ENCODE results near the gene EEF1AKMT2.
A peak's percentile ranks its signal among the peaks of the same experiment; 100 is the strongest.

The EEF1AKMT2 gene

DNA sequence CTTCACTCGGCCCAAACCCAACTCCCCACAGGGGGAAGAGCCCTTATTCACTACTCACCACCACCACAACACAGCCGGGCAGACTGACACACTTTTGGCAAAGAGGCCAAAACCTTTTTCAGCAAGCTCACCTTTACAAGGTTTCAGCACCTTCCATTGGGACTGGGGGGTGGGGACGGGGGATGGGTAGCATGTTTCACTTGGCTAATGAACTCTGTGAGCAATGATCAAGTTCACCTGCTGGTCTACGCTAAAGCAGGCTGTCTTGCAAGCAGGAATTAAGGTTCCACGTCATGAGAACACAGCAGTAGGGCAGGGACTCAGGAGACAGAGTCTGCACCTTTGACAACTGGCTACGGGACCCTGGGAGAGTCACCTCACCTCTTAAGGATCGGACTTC, 54.5 kb downstream of the EEF1AKMT2 start:
- no peak for DNase-seq (ENCODE audit: low read depth)

DNA sequence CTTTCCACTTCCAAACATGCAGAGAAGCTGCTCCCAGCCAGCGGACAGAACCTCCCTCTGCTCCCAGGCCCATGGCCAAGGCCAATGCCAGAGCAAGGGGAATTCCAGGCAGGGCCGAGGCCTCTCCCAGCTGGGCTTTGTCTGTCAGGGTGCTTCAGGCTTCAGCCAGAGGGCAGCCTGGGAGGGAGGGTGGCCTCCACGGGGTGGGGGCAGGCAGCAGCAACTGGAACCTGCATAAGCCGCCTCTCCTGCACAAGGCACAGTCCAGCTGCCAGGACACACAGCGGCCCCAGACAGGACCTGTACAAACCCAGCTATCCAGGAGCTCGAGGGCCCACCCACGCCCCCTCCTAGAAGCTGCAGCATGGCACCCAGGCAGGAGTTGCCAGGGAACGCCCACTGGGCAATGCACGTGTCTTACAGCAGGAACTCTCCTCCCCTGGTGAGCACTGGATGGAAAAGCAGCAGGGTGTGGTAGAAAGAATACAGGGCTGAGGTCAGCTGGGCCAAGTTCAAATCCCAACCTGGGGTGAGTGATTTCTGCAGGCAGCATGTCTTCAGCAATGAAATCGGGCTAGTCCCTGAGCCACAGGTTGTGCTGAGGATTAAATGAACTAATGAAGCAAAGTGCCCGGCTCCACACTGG, 55.1 kb downstream of the EEF1AKMT2 start:
- DNase-seq (ENCODE audit: low read depth): no peak

DNA sequence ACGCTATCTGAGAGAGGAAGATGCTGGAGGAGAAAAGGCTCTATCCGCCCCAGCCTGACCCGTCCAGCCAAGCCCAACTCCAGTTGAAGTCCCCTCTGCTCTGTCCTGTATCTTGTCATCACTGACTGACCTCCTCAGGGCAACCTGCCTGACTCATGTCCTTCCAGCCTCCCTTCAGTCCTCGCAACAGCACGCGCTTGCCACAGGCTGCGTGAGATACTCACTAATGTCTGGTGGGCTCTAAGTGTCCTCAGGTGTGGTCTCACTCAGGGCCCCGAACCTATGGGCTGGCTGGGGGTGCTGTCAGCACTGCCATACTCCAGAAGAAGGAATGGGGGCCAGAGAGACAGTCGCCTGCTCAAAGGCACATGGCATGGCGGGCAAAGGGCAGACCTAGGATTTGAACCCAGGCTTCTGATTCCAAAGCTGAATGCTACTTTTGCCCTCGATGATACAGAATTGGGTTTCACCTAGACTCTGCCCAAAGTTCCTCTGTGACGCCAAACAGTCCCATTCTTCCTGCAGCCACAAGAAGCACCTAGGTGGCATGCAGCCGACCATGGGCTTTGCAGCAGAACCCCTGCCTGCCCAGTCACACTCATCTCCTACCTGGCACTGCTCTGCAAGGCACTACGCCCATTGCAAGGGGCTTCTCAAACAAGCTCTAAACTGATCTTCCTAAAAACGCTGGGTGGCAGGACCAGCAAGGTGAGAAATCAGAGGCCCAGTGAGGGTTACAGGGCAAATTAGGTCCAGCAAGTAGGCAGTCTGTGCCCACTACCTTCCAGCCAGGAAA, 56.0 kb downstream of the EEF1AKMT2 start:
- DNase-seq (ENCODE audit: low read depth): no peak

DNA sequence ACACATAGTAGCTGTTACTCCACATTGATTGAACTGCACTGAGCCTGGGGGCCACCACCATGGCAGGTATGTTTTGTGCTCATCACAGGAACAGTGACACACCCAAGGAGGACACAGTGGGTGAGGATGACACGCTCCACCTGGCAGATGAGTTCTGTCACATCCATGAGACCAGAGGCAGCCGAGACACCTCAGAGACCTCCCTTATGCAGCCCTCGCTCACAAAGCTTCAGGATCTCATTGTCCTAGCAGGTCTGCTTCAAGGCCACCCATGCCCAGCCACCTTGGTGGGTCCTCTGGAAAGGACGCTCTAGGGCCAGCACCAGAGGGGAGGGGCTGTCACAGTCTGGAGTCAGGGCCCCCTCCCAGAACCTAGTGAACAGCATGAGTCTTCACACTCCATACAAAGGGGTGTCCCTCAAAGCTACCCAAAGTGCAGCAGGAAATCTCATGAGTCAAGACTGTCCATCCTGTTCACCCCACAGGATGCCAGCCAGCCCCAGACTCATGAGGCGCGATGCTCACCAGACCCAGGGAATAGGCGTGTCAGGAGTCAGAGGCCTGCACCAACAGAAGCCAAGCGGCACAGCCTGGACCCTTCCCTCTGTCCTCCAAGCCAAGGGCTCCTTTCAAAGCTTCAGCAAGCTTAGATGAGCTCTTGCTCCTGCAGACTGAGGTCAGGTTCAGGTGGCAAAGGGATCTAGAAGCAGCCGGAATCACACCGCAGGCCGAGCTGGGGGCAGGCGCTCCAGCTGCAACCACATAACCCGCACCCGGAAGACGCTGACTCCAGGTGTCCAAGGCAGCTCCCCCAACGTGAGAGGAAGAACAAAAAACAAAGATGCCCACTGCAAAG, 57.1 kb downstream of the EEF1AKMT2 start:
- no peak for DNase-seq (ENCODE audit: low read depth)

DNA sequence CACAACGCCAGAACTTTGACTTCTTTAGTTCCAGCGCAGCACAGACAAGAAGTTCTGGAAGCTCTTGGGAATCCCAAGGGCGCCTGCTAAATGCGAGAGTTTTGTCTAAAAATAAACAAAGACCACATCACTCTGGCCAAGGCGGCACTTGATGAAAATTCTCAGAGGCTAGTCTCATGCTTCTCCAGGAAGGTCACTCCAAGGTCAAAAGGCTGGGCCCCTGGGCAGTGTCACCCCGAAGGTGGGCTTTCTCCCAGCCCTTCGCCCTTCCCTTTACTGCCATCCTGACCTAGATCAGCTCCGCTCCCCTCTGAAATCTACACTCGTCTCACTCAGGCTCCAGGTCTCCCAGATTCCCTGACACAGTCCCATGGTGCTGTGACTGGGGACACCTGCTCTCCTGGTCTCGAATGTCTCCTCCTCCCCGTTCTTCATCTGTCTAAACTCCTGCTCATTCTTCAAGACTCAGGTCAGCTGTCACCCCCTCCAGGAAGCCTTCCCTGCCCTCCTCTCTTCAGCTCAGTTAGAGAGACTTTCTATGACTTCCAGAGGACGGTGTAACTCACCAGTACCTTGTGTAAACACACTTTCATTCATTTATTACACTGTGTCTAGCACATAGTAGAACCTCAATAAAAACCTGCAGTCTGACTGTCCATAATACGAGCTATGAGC, 58.0 kb downstream of the EEF1AKMT2 start:
- no peak for DNase-seq (ENCODE audit: low read depth)

DNA sequence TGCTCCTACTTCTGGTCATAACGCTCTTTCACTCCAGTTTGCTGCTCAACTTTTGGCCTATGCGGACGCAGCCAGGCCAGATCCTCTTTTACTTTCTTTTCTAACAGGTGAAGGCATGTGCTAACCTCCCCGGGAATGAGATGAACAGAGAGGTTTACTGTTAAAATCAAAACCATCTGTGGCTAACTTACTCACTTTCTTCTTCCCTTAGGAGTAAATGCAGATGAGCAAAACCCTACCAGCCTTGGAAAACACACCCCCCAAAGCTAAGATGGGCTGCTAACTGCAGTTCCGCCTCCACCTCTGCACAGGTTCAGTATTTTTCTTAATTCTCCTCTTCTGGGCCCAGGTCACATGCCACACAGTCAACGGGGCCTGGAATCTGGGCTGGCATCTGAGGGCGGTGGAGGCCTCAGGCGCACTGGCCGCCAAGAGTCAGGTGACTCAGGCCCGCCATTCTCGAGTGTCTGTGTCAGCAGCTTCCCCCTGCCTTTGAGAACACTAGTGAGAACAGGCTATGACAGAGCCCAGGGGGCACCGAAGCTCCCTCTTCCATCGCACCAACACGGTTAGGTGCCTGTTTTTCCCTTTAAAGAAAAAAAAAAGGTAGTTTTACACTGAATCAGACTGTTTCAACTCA, 58.6 kb downstream of the EEF1AKMT2 start:
- DNase-seq (ENCODE audit: low read depth): no peak

DNA sequence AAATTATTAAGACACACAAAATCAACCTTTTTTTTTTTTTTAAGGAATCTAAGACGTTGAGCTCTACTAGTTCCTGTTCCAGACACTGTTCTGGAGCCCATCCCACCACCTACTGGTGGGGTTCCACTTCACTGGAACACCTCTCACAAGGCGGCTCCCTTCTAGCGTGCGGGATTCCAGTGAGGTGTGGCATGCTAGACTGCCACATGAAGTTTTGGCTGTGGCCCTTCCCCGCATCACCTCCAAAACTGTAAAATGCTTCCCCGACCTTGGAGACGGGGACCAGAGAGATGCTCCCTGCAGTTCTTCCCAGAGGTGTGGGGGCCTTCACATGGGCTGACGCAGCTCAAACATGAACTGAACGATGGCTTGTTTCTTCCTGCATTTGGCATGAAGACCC, 60.1 kb downstream of the EEF1AKMT2 start:
- no peak for DNase-seq (ENCODE audit: low read depth)

DNA sequence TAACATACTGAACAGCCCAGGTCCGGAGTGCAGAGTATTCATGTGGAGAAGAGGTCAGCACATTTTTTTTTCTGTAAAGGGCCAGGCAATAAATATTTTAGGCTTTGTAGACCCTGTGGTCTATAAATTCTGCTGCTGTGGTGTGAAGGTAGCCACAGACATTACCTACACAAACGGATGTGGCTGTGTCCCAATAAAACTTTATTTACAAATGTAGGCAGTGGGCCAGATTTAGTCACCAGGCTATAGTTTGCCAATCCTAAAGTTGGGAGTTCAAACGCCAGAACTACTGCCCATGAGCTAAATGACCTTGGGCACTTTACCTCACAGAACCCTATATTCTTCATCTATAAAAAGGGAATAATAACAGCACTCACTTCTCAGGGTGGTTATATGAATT, 60.9 kb downstream of the EEF1AKMT2 start:
- DNase-seq (ENCODE audit: low read depth): no peak

DNA sequence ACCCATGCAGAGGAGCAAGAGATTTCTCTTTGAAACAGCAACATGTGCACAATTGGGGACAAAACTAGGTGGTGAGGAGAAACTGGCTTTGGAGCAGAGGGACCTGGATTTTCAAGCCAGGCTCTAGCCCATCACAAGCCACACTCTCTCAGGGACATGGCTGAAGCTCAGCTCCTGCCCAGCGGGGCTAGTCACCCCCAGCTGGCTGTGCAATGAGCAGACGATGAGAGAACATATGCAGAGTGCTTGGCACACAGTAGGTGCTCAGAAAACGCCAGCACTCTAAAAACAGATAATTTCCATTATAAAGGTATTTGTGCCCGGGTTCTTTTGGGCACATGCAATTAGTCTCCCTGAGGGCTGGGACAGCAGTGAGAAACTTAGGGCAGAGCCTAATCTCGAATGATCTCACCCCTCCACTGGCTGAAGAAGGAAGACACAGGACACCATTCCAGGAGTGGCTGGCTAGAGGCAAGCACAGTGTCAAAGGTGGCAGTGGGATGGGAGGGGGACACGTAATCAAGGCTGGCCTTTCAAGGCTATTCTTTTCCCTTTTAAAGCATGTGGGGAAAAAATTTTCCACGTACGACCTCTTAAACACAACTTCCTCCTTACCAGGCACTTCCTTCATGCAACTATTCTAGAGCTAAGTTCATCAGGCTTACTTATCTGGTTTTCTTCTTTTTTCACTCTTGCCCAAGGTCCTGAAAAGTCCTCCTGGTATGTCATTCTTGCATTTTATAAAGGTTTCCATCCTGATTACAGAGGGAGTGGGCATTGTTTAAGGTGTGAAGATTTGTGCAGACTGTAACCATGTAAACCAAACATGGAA, 62.6 kb downstream of the EEF1AKMT2 start:
- DNase-seq (ENCODE audit: low read depth): no peak

DNA sequence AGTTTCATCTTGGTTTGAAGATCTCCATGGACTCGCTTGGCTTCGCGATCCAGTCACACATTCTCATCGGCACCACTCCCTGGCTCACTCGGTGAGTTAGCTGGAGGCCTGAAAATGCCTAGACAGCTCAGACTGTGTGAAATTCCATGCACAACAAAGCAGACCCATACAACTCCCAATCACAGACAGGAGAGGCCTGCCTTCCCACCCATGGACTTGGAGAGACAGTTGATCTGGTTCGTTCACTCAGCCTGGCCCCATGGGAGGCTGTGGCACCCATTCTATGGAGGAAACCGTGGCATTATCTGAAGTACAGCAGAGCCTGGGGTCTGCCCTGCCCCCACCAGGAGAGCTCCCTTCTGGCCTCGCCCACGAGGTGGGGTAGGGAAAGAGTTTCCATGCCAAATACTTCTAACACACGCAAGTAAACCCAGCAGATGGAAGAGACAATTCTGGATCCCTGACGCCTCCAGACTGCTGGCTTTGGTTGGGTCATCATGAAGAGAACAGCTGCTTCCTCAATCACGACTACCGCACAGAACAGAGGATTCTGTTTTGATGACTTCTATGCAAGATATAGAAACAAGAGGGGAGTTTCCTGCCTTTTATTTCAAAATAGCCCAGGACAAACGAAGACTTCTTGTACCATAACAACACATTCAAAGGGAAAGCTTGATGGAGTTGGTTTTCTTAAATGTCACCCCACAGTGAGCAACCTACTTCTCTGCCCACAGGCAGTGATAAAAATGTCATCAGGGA, 63.4 kb downstream of the EEF1AKMT2 start:
- no peak for DNase-seq (ENCODE audit: low read depth)

DNA sequence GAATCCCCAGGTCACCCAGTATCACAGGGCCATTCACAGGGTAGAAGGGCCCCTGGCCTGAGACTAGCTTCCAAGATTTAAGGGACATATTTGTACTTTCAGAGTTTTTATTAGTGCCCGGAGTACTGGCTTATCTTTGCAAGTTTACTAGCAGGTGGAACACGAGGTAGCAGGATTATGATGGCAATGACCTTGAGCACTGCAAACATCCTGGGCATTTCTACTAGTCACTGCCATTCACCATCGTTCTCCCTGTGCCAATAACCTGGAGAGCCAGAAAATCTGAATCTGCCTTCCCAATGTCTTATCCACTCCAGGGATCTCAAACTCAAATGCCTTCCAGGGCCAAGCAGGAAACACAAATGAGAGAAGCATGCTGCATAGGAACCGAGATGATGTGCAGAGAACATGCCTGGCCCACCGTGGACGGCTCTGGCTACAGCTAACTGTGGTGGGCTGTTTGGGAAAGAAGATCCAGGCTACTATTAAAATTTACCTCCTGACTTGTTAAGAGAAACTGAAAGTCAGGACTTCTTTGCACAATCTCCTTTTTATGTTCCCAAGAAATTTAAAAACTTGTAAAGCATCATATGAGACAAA, 64.2 kb downstream of the EEF1AKMT2 start:
- DNase-seq (ENCODE audit: low read depth): no peak

DNA sequence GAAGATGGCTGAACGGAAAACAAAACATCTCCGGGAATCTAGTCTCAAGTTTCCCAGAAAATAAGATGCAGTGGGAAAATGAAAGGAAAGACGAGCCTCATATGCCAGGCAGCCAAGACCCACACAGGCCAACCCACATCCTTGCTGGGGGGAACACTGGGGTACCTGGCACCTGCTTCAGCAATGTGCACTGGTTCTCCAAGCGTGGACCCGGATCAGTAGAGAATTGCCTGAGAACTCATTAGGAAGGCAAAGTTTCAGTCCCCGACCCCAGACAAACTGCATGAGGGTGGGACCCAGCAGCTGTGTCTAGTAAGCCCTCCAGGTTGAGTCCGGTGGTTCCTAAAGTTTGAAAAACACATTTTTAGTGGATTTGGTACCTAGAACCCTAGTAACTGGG, 65.9 kb downstream of the EEF1AKMT2 start:
- DNase-seq (ENCODE audit: low read depth): no peak

DNA sequence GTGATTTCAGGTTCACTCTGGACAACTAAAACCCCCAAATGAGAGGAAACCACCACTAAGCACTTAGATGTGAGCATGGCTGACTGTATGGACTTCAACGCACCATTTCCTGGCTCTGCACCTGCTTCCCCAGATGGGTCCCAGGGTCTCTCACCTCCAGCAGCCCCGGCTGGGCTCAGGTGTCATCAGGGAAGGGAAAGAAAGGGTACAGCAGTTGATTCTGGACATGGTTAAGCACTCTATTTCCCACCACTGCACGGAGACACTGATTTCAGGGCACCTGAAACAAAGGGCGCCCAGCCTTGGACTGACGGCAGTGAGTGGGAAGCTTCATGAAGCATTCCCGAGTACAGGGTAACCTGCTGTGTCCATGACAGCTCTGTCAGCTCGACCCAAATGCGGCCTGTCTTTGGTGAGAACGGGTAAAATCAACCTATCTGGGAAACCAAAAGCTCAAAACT, 66.5 kb downstream of the EEF1AKMT2 start:
- DNase-seq (ENCODE audit: low read depth): no peak

DNA sequence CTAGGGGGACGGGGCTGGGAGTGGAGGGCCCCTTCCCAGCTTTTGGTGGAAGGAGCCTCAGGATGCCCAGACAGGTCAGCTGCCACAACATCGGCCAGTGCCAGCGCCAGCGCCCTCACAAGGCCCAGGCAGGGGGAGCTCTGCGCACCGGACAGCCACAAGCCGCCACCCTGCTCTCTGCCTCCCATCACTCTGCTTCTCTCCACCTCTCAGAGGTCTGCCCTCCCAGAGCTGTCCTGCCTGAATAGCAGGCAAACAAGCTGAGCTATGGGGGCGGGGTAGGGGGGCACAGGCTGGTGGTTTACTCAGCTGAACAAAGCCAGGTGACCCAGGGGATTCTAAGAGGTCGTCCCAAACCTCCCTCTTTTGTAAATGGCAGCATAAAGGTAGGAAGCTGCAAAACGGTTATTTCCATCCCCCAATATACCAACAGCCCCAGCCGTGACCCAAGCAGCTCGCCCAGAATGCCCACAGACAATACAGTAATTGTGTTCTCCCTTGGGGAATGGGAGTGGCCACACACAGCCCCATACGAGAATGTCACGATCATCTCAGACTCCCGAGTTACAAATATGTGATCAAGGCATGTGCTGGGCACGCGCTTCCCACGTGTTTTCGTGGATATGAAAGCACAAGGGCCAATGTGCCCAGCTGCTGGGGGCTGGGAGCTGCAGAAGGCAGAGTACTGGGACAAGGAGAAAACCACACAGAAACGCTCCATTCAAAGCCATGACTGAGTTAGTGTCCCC, 67.2 kb downstream of the EEF1AKMT2 start:
- no peak for DNase-seq (ENCODE audit: low read depth)

DNA sequence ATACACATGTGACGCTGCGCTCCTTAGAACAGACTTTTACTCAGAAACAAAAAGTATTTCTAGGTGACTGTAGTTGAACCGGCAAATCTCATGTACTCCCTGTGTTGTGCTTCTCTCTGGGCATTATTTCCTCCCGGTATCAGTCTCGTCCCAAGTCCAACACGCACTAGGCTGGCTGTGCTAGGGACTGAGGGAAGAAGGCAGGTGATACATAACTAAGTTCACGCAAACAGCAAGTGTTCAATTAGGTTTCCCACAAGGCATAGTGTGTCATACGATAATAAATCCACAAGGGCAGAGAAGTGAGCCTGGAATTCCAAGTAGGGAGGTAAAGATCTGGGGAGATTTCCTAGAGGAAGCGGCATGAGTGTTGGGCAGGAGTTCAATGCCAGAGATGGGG, 67.9 kb downstream of the EEF1AKMT2 start:
- DNase-seq (ENCODE audit: low read depth): no peak

DNA sequence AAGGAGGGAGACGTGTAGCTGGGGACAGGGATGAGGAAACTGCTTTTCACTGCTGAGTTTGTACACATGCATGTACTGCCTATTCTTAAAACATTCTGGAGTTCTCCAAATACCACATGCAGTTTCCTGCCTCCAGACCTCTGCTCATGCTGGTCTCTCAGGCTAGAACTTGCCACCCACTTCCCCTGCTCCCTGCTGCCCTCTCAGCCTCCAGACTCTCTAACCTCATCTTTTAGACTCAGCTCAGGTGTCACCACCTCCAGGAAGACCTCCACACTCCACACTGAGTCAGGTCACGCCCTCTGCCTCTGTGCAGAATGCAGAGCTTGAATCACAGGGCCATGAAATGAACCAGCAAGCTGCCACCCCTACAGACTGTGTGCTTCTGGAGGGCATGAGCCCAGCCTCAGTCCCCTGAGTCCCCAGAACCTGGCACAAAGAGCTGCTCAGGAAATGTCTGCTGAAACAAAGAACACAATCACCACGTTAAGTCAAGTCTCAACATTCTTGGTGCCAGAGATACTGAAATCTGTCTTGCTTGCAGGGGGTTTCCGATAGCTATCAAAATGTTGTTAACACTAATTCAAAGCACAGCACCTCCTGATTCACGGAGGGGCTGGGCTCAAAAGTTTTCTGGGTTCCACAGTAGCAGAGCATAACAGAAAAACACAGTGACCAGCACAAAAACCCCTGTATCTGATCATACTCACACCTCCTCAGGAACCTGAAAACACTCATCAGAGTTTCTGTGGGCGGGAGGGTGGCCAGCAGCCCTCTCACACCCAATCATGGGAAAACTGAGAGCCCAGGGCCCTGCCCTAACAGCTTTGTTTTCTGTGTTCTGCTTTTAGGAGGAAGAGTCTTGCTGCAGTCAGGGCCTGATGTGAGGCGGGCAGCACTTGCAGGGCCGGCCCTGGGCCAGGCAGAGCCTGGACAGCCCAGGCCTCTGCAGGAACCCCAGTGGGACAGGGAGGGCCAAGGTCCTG, 68.6 kb downstream of the EEF1AKMT2 start:
- peak; percentile 52 for DNase-seq (ENCODE audit: low read depth)

DNA sequence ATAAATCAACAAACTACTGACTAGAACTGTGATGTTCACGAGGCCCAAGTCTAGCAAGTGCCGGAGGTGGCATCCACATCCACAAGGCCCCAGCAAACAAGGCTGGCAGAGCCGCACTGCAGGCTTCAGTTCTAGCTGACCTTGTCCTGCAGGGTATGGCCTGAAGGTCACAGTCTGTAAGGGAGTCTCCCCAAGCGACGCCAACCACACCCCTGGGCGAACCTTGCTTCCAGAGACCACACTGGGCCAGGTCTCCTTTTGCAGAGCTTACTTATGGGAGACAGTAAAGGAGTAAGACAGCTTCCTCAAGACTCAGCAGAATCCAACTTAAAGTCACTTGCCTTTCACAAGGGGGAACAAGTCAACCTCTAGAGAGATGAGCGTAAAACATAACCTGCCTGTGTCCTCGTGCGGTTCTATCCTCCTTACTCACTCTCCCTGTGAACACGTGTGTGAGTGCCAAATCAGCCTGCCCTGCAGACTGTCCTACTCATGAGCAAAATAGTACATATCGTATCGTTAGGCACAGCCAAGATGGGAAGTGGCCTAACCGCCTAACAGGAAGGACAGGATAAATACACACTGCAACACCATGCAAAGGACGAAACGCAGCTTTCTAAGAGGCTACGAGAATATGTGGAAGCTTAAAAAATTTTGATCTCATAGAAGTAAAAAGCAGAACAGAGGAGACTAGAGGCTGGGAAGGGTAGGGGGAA, 70.2 kb downstream of the EEF1AKMT2 start:
- DNase-seq (ENCODE audit: low read depth): no peak

All from activated gamma-delta T cell treated with anti-CD3 and anti-CD28 coated beads, Interleukin-2, amount 50 U/mL, for 16 hours (primary cell).